HUES64 (cell line): ENCODE results near the gene APP.
"Not testable (repeated sequence)": the region's sequence is repeated elsewhere in the genome, so short reads cannot be mapped to it uniquely, and the experiment has no call there.

ENCODE experiments used
- H3K27ac ChIP-seq: 2 replicates; pipeline ENCODE4 v1.7.0; 2013; ENCODE audit warnings: low read depth, low read length, inconsistent platforms
- H3K27me3 ChIP-seq: 2 replicates; pipeline ENCODE4 v1.6.1; 2013; ENCODE audit warnings: mild to moderate bottlenecking, low read length; ENCODE audit not compliant: insufficient read depth
- H3K36me3 ChIP-seq: 2 replicates; pipeline ENCODE4 v1.6.1; 2013; ENCODE audit warnings: mild to moderate bottlenecking, low read length; ENCODE audit not compliant: insufficient read depth
- H3K4me1 ChIP-seq: 2 replicates; pipeline ENCODE4 v1.6.1; 2013; ENCODE audit warnings: mild to moderate bottlenecking, low read length, moderate library complexity; ENCODE audit not compliant: insufficient read depth
- H3K4me3 ChIP-seq: 2 replicates; pipeline ENCODE4 v1.5.1; 2013; ENCODE audit warnings: mild to moderate bottlenecking, low read length, moderate library complexity
- H3K9ac ChIP-seq: 2 replicates; pipeline ENCODE4 v1.6.1; 2013; ENCODE audit warnings: mild to moderate bottlenecking, low read depth, low read length
- H3K9me3 ChIP-seq: 2 replicates; pipeline ENCODE4 v1.6.1; 2013; ENCODE audit warnings: low read depth, low read length; ENCODE audit not compliant: insufficient read depth
- WGBS: fragments of 150-250, 120-280 bp; methylation state at CpG from one replicate; pipeline ENCODE4 v1.1.7; 2013; ENCODE audit warnings: missing lambda C conversion rate; 5-methylcytosine and 5-hydroxymethylcytosine counted together

Gene APP

DNA sequence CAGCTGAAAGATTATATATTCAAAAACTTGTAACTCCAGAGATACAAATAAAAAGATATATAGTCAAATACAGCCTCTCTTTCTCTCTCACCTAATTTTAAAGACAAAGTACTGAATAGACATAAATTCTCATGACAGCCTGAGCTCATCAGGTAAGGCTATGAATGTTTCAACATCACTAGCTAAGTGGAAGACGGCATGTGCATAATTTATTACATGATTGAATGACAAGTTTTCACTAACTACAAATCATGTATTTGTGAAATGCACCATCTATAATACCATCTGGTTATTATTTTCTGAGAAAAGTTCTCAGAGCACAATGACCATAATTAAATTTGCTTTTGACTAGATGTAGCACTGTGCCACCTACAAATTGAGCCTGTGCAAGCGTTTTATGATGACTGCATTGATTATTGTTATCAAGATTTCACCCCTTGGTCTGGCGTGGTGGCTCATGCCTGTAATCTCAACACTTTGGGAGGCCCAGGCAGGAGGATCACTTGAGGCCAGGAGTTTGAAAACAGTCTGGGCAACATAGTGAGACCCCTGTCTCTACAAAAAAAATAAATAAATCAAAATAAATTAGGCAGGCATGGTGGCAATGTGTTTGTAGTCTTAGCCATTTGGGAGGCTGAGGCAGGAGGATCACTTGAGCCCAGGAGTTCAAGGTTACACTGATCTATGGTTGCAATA is 128.2 kb downstream of the APP start:
- WGBS, result 90% methylated on average over 3 of the region's 3 CpGs
- no peak overlapping the region for H3K9ac ChIP-seq
- no peak overlapping the region for H3K27ac ChIP-seq
- H3K4me1 ChIP-seq, result peaks cover 23% of the 10 kb centered on the region
- H3K4me3 ChIP-seq, result no peak overlapping the region
- H3K9me3 ChIP-seq, result no peaks in the 10 kb centered on the region
- no peaks in the 10 kb centered on the region for H3K27me3 ChIP-seq
- H3K36me3 ChIP-seq, result peaks cover 52% of the 10 kb centered on the region

DNA sequence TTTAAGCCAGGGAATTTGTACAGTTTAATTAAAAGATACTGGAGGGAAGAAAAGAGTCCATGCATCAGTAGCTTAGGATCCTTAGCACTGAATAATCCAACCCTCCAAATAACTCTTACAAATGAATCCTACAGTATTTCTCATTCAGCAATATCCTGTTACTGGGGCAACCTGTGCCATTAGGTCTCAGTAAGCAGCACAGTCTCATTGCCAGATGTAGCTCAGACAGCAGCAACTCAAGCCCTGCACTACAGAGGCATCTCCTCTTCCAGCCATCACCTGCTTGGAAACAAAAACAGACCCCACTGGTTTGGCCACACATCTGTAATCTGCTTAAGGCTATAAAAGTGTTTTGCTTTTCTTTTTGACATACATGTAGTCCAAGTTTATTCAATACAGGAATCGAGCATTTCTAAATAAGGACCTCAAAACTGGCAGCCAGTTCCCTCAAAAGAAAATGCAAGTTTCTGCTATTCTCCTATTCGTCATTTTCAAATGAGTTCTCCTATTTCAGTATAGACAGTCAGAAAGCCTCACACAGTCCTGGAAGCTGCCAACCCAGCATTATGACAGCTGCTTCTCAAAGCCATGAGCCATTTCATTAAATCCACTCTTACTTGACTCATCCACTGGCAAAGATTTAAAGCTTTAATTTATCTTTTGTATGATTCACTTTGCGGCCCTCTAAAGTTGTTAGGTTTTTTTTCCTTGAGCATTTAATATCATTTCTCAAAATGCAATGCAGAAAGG is 129.0 kb downstream of the APP start:
- Histone ChIP-seq H3K27me3 (no peaks in the 10 kb centered on the region), H3K27ac (no peak overlapping the region), H3K9me3 (no peaks in the 10 kb centered on the region), H3K4me1 (peaks cover 30% of the 10 kb centered on the region), H3K4me3 (no peak overlapping the region), H3K36me3 (peaks cover 51% of the 10 kb centered on the region), H3K9ac (no peak overlapping the region)
- 93% methylated on average over 2 of the region's 3 CpGs for WGBS

DNA sequence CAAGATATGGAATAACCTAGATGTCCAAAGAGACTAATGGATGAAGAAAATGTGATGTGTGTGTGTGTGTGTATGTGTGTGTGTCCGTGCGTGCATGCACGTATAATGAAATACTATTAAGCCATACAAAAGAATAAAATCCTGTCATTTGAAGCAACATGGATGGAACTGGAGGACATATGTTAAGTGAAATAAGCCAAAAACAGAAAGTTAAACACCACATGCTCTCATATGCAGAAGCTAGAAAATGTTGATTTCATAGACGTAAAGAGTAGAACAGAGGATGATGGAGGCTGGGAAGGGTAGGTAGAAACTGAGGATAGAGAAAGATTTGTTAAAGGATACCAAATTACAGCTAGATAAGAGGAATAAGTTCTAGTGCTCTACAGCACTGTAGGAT is 133.7 kb downstream of the APP start:
- Histone ChIP-seq H3K9ac (no peak overlapping the region), H3K4me1 (peaks cover 36% of the 10 kb centered on the region), H3K9me3 (no peaks in the 10 kb centered on the region), H3K36me3 (peaks cover 25% of the 10 kb centered on the region), H3K27ac (no peak overlapping the region), H3K4me3 (no peak overlapping the region), H3K27me3 (no peaks in the 10 kb centered on the region)
- WGBS, result 97% methylated on average over 1 of the region's 4 CpGs

DNA sequence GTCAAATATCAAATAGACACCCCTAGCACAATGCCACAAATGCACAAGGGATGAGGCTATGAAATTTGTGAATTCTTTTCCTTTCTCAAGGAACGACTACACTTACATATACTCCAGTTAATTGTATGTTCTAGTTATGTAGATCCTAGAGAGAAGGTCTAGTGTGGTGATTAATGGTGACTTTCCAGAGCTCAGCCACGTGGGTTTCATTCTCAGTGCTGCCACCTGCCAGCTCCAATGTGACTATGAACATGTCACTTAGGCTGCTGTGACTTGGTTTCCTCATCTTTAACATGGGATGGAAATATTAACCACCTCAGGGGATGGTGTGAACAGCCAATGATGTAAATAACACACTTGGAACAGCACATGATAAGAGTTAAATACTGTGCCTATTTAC is 138.3 kb downstream of the APP start:
- H3K36me3 ChIP-seq, result peaks cover 53% of the 10 kb centered on the region
- no peaks in the 10 kb centered on the region for H3K27me3 ChIP-seq
- WGBS, result 75% methylated on average over 1 of the region's 2 CpGs
- no peak overlapping the region for H3K9ac ChIP-seq
- H3K9me3 ChIP-seq, result no peaks in the 10 kb centered on the region
- no peak overlapping the region for H3K4me3 ChIP-seq
- peaks cover 20% of the 10 kb centered on the region for H3K4me1 ChIP-seq
- no peak overlapping the region for H3K27ac ChIP-seq

DNA sequence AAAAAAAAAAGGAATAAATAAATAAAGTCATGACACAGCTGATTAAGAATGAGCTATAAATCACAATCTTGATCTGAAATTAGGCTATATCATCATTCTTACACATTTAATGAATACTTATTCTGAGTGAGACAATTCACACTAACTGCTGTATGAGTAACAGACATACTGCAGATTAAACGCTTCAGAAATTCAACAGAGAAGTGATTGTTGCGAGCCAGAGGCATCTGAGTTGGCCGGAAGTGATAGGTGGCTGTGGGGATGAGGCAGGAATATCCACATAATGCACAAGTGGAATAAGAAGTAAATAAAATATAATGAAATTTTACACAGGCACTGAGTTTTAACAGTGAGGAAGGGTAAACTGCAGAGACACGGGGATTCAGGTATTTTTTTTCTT is 142.4 kb downstream of the APP start:
- peaks cover 28% of the 10 kb centered on the region for H3K4me1 ChIP-seq
- H3K36me3 ChIP-seq, result peaks cover 47% of the 10 kb centered on the region
- no peak overlapping the region for H3K27ac ChIP-seq
- H3K27me3 ChIP-seq, result no peaks in the 10 kb centered on the region
- WGBS, result 91% methylated on average over 4 of the region's 4 CpGs
- H3K9me3 ChIP-seq, result no peaks in the 10 kb centered on the region
- H3K4me3 ChIP-seq, result no peak overlapping the region
- no peak overlapping the region for H3K9ac ChIP-seq

DNA sequence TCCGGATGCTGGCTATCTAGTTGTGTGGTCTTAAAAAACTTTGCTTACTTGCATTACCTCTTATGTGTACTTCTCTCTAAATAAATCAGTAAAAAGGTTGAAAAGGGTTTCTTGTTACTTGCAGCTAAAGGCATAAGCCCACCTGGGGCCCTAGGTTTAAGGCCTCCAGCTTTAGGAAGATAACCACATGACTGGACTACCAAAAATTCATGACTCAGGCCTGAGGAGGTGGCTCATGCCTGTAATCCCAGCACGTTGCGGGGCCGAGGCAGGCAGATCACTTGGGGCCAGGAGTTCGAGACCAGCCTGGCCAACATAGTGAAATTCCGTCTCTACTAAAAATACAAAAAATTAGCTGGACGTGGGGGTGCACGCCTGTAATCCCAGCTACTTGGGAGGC is 142.9 kb downstream of the APP start:
- H3K4me3 ChIP-seq, result no peak overlapping the region
- 94% methylated on average over 8 of the region's 8 CpGs for WGBS
- no peak overlapping the region for H3K27ac ChIP-seq
- H3K9ac ChIP-seq, result no peak overlapping the region
- H3K36me3 ChIP-seq, result peaks cover 42% of the 10 kb centered on the region
- no peaks in the 10 kb centered on the region for H3K9me3 ChIP-seq
- no peaks in the 10 kb centered on the region for H3K27me3 ChIP-seq
- H3K4me1 ChIP-seq, result peaks cover 28% of the 10 kb centered on the region

DNA sequence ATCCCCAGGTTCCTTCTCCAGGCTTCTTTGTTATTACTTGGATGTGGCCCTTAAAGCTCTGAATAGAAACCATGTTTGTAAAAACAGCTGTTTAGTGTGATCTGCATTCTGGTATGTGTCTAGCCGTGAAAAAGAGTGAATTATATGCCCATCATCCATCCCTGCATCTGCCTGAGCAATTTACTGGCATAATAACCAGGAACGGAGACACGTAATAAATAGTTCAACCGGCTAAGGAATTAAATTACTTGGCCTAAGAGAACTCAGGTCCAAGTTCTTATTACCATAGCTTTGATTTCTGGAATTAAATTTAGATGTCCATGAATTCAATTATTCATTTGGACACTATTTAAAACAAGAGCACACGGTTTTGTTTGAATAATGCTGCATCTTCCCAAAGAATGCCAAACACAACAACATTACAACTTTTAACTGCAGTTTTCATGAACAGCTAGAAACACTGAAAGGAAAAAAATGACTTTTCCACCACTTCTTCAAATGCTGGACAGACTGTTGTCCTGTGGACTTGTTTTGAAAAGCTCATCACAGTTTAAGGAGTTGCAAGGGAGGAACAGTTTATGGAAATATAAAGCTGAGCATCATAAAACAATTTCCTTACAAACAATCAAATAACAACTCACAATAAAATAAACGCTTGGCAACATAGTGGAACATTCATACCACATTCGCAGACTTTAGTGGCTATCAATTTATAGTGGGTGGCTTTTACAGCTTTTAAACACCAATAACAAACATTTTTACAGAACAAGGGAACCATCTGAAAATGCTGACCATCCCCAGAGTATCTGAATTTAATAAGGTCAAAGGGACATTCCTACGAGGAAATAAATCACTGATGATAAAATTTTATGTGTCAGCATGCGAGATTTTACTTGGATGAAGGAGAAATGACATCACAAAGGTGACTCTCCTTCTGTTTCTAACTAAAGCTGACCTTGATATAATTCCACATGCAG is 144.7 kb downstream of the APP start:
- WGBS, result 98% methylated on average over 9 of the region's 9 CpGs
- no peaks in the 10 kb centered on the region for H3K27me3 ChIP-seq
- H3K9me3 ChIP-seq, result no peaks in the 10 kb centered on the region
- peaks cover 28% of the 10 kb centered on the region for H3K4me1 ChIP-seq
- no peak overlapping the region for H3K27ac ChIP-seq
- H3K9ac ChIP-seq, result no peak overlapping the region
- H3K4me3 ChIP-seq, result no peak overlapping the region
- H3K36me3 ChIP-seq, result peaks cover 42% of the 10 kb centered on the region

DNA sequence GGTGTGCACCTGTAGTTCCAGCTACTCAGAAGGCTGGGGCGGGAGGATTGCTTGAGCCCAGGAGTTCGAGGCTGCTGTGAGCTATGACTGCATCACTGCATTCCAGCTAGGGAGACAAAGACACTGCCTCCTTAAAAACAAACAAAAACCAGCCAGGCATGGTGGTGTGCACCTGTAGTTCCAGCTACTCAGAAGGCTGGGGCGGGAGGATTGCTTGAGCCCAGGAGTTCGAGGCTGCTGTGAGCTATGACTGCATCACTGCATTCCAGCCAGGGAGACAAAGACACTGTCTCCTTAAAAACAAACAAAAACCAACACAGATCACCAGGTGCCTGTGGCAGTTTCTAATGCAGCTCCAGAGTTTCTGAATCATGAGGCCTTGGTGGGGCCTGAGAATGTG is 147.2 kb downstream of the APP start:
- not testable (repeated sequence) for H3K4me3 ChIP-seq, H3K27me3 ChIP-seq, H3K9me3 ChIP-seq, H3K9ac ChIP-seq, H3K27ac ChIP-seq
- Histone ChIP-seq H3K36me3 (peaks cover 29% of the 10 kb centered on the region), H3K4me1 (peaks cover 28% of the 10 kb centered on the region)
- 94% methylated on average over 4 of the region's 4 CpGs for WGBS

DNA sequence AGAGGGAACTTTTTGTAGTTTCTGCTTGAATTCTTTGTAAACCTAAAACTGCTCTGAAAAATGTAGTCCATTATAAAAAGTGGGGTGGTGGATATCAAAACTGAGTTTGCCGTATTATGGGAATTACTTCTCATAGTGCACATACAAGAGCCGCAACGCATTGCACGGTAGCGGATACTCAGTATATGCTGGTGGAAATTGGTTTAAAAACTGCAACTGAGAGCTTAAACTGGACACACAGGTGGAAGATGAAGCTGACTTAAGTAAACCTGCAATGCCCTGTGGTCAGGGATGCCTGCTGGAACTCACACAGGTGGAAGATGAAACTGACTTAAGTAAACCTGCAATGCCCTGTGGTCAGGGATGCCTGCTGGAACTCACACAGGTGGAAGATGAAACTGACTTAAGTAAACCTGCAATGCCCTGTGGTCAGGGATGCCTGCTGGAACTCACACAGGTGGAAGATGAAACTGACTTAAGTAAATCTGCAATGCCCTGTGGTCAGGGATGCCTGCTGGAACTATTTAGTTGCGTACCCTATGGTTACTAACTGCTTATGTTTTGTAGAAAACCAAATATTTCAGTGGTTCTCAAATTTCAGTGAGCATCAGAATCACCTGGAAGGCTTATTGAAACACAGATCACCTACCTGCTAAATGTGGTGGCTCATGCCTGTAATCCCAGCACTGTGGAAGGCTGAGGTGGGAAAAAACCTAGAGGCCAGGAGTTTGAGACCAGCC is 147.8 kb downstream of the APP start:
- H3K36me3 ChIP-seq, result peaks cover 29% of the 10 kb centered on the region
- H3K9me3 ChIP-seq, H3K9ac ChIP-seq, H3K27me3 ChIP-seq, H3K4me3 ChIP-seq, H3K27ac ChIP-seq: not testable (repeated sequence)
- WGBS, result 98% methylated on average over 6 of the region's 6 CpGs
- H3K4me1 ChIP-seq, result peaks cover 28% of the 10 kb centered on the region

DNA sequence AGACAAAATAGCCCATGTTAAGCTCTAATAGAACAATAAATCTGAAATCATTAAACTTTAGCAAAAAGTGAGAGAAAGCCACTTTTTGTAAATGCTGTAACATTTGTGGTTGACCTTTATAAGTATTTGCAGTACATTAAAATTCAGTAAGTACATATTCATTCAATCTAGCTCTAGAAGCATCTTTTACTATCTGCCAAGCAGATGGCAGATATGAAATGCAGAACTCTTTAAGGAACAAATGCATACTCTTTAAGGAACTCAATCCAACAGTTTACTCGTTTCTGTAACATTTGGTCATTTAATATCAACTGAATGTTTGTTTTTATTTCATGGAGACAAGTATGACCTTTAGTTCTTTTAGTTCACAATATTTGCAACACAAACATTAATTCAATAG is 150.1 kb downstream of the APP start:
- no peak overlapping the region for H3K27ac ChIP-seq
- WGBS, result no CpG with 5 or more reads among the region's 1 CpG
- peaks cover 20% of the 10 kb centered on the region for H3K4me1 ChIP-seq
- H3K27me3 ChIP-seq, result no peaks in the 10 kb centered on the region
- no peaks in the 10 kb centered on the region for H3K9me3 ChIP-seq
- H3K36me3 ChIP-seq, result peaks cover 31% of the 10 kb centered on the region
- H3K4me3 ChIP-seq, result no peak overlapping the region
- no peak overlapping the region for H3K9ac ChIP-seq
